OCI-LY7 (cell line): ENCODE results near the gene SETBP1. TPM values are rescaled to one million over a fixed set of nuclear protein-coding genes. Genes with fewer than 3 reads are reported as not detected.

Source experiments
- BruUV-seq: library from RNA; stranded (reverse); fragments of 400-500 nt; replicated peaks from 2 replicates; lab custom pipeline; 2021; lab: Mats Ljungman, UMichigan
- CTCF ChIA-PET: fragments of 300-600 bp; sonication (Branson Sonifier 250); formaldehyde crosslinking; loops from one replicate; lab custom pipeline; 2022; ENCODE audit warnings: antibody characterized with exemption; ENCODE audit not compliant: unreplicated experiment; lab: Charles Lee
- POLR2A ChIA-PET: fragments of 300-600 bp; sonication (Branson Sonifier 250); formaldehyde crosslinking; loops from one replicate; lab custom pipeline; 2022; ENCODE audit warnings: antibody characterized with exemption; lab: Charles Lee
- DNase-seq: peaks from one replicate; pipeline ENCODE4 v3.0.0-alpha.2; 2015; ENCODE audit warnings: low spot score
- H2AFZ ChIP-seq: fragments of 200-600 bp; sonication (generic), shearing (Covaris generic); 2 replicates; pipeline ENCODE4 v1.6.1; 2014; ENCODE audit warnings: mild to moderate bottlenecking, antibody characterized with exemption, low read length, moderate library complexity
- H3K27ac ChIP-seq: fragments of 200-600 bp; sonication (generic); 2 replicates; pipeline ENCODE4 v1.5.1; 2014; ENCODE audit warnings: mixed run types, low read depth, mild to moderate bottlenecking, moderate library complexity, low read length, inconsistent platforms; ENCODE audit not compliant: poor library complexity, severe bottlenecking
- H3K36me3 ChIP-seq: fragments of 200-600 bp; sonication (generic); 2 replicates; pipeline ENCODE4 v1.6.1; 2014; ENCODE audit warnings: mild to moderate bottlenecking, antibody characterized with exemption, low read length, moderate library complexity, mixed read lengths; ENCODE audit not compliant: insufficient read depth
- H3K4me1 ChIP-seq: fragments of 200-600 bp; sonication (generic); 2 replicates; pipeline ENCODE4 v1.5.1; 2014; ENCODE audit warnings: mild to moderate bottlenecking, low read length; ENCODE audit not compliant: insufficient read depth, poor library complexity, severe bottlenecking
- H3K4me2 ChIP-seq: fragments of 200-600 bp; sonication (generic); 2 replicates; pipeline ENCODE4 v1.6.1; 2014; ENCODE audit warnings: mild to moderate bottlenecking, low read length
- H3K4me3 ChIP-seq: fragments of 200-600 bp; sonication (generic); 2 replicates; pipeline ENCODE4 v1.5.1; 2014; ENCODE audit warnings: mild to moderate bottlenecking, low read depth, low read length; ENCODE audit not compliant: poor library complexity, severe bottlenecking
- H3K79me2 ChIP-seq: fragments of 200-600 bp; sonication (generic); 2 replicates; pipeline ENCODE4 v1.6.1; 2016; ENCODE audit warnings: low read depth, mild to moderate bottlenecking, low read length, moderate library complexity, mixed read lengths; ENCODE audit not compliant: insufficient read depth
- H3K9me2 ChIP-seq: fragments of 200-600 bp; sonication (generic); 2 replicates; pipeline ENCODE4 v1.6.1; 2016; ENCODE audit warnings: mild to moderate bottlenecking, low read length, mixed read lengths; ENCODE audit not compliant: insufficient read depth
- H3K9me3 ChIP-seq: fragments of 200-600 bp; sonication (generic); 2 replicates; pipeline ENCODE4 v1.6.1; 2014; ENCODE audit warnings: mild to moderate bottlenecking, mixed run types, low read length, mixed read lengths
- H4K20me1 ChIP-seq: fragments of 200-600 bp; sonication (generic); 2 replicates; pipeline ENCODE4 v1.6.1; 2014; ENCODE audit warnings: mild to moderate bottlenecking, antibody characterized with exemption, low read length, moderate library complexity, mixed read lengths; ENCODE audit not compliant: insufficient read depth
- CTCF ChIP-seq: fragments of 200-600 bp; sonication (generic); conservative IDR thresholded peaks from 2 replicates; pipeline ENCODE4 v1.5.1; 2014; ENCODE audit warnings: mild to moderate bottlenecking, antibody characterized with exemption, low read length, moderate library complexity, mixed read lengths
- EZH2phosphoT487 ChIP-seq: fragments of 200-600 bp; sonication (generic); IDR thresholded peaks from 2 replicates; pipeline ENCODE4 v1.6.1; 2018; ENCODE audit warnings: low read depth, borderline replicate concordance, mild to moderate bottlenecking, mixed run types, antibody characterized with exemption, low read length, moderate library complexity, mixed read lengths
- intact Hi-C: fragments of 100-400 bp; cut with micrococcal nuclease; formaldehyde crosslinking; loops from one replicate; pipeline ENCODE4 v1.10.0; 2022; ENCODE audit not compliant: unreplicated experiment
- total RNA-seq, 2 experiments: library from RNA; depleted of rRNA in 1 of 2; stranded (reverse); fragments of >200 nt in 1 of 2; shearing (Covaris generic) in 1 of 2; gene quantifications; 2 replicates each; pipeline ENCODE4 v1.2.3, GENCODE V29; 2014 to 2022

Gene SETBP1
- total RNA-seq, 2 experiments from 2014 or later, result 2.6 to 9.1 TPM

- H3K4me2 ChIP-seq, result no peak overlapping the region
- no TSS peak for BruUV-seq
- no peak overlapping the region for H2AFZ ChIP-seq
- H3K4me3 ChIP-seq, result no peak overlapping the region
- no peaks in the 10 kb centered on the region for H4K20me1 ChIP-seq
- H3K4me1 ChIP-seq, result no peaks in the 10 kb centered on the region
- no peaks in the 10 kb centered on the region for H3K79me2 ChIP-seq
- no peak for DNase-seq
- intact Hi-C loops, result no loop called here
- ChIA-PET POLR2A (no interaction called here), CTCF (no interaction called here)
- H3K27ac ChIP-seq, result no peak overlapping the region
- no peaks in the 10 kb centered on the region for H3K9me2 ChIP-seq
- H3K9me3 ChIP-seq, result no peaks in the 10 kb centered on the region
- no peak for TF ChIP-seq EZH2phosphoT487
- no peak for TF ChIP-seq CTCF
- H3K36me3 ChIP-seq, result no peaks in the 10 kb centered on the region
Observed at GRCh38 chr18:44936485-44936884, 255.8 kb downstream of the SETBP1 start.

DNA sequence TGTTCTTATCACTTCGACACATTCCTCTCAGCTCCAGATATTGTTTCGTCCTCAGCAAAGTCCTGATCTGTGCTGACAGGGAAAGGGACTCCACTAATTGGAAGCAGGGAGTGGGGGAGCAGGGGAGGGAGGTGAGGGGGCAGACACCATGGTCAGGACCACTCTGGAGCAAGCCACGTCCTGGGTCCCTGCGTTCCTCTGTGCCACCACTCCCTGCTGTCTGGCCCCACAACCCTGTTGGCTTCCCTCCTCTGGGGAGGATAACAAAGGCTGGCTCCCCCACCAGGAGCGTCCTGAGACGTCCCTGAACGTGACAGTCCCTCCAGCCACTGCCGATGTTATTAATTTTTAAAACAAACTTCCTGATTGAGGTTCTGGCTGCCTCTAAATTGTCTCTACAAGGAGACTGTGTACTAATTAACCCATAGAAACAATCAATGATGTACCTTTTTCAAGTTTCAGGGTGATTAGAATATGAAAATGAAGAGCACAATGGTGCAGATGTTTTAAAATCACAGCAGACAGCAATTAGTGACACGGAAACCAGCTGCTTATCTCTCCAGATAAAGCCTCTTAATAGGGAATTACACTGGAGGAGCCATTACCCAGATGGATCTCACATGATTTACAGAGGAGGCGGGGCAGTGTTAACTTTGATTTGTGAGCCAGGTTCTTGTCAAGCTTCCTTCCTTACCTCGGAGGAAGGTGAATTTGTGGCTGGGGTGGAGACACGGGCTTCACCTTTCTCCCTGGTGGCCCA lies 257.5 kb downstream of the SETBP1 start:
- H3K79me2 ChIP-seq, result no peaks in the 10 kb centered on the region
- CTCF ChIA-PET, result no interaction called here

More for the DNA sequence above, 257.5 kb downstream of the SETBP1 start:
- Histone ChIP-seq H4K20me1 (no peaks in the 10 kb centered on the region), H3K9me2 (no peaks in the 10 kb centered on the region), H3K9me3 (no peaks in the 10 kb centered on the region), H3K27ac (no peak overlapping the region), H3K36me3 (no peaks in the 10 kb centered on the region), H3K4me1 (no peaks in the 10 kb centered on the region), H3K4me3 (no peak overlapping the region), H2AFZ (no peak overlapping the region), H3K4me2 (no peak overlapping the region)
- no peak for DNase-seq
- TF ChIP-seq EZH2phosphoT487 (no peak), CTCF (no peak)
- BruUV-seq, result no TSS peak
- POLR2A ChIA-PET, result interaction anchor here (0.5 kb wide), 1 partner anchor 180 kb away, joined by 4 read pairs; no protein-coding TSS in a partner anchor
- intact Hi-C loops, result no loop called here
